GM12891 (cell line): ENCODE results near the gene TRIM52.
A peak's percentile ranks its signal among the peaks of the same experiment; 100 is the strongest.

ENCODE experiments used
- DNase-seq: peaks from one replicate; pipeline ENCODE4 v3.0.0; 2011; ENCODE audit warnings: low spot score; ENCODE audit not compliant: insufficient read length
- FAIRE-seq: peaks from 2 replicates; lab custom pipeline; 2011; peaks lifted over from hg19 to GRCh38; lab: Jason Lieb, UNC
- PAX5 ChIP-seq: IDR thresholded peaks from 2 replicates; pipeline ENCODE4 v1.6.1; 2011; ENCODE audit warnings: low read length, moderate library complexity, mild to moderate bottlenecking; ENCODE audit not compliant: insufficient read depth, severe bottlenecking
- POLR2A ChIP-seq: IDR thresholded peaks from 2 replicates; pipeline ENCODE4 v1.6.1; 2011; ENCODE audit warnings: low read depth, low read length, control low read depth
- POLR2AphosphoS5 ChIP-seq: IDR thresholded peaks from 2 replicates; pipeline ENCODE4 v1.6.1; 2011; ENCODE audit warnings: low read depth, low read length, control low read depth
- POU2F2 ChIP-seq: IDR thresholded peaks from 2 replicates; pipeline ENCODE4 v1.6.1; 2011; ENCODE audit warnings: low read depth, mild to moderate bottlenecking, control low read depth, low read length, moderate library complexity
- SPI1 ChIP-seq: IDR thresholded peaks from 2 replicates; pipeline ENCODE4 v1.6.1; 2011; ENCODE audit warnings: low read depth, low read length, control low read depth
- TAF1 ChIP-seq: IDR thresholded peaks from 2 replicates; pipeline ENCODE4 v1.6.1; 2011; ENCODE audit warnings: low read depth, low read length, control low read depth

TRIM52 gene

GRCh38 chr5:181237729-181238385 lies 23.1 kb downstream of the TRIM52 start:
- DNase-seq (no peak), FAIRE-seq (no peak)
- no peak for TF ChIP-seq TAF1
- TF ChIP-seq POLR2A, result peak; percentile 11
- TF ChIP-seq POU2F2, result 0 out of 2 replicates have a peak, but pooled peaks have one; percentile 33
- peak; percentile 72; the same call in 1 of the 2 replicates for TF ChIP-seq POLR2AphosphoS5
- TF ChIP-seq SPI1, result no peak

- no peak for DNase-seq
- no peak for FAIRE-seq
- no peak for TF ChIP-seq PAX5
- peak; percentile 57; the same call in 1 of the 2 replicates for TF ChIP-seq POLR2A
These were observed 23.8 kb downstream of the TRIM52 start for GRCh38 chr5:181236954-181237641.

- FAIRE-seq (no peak), DNase-seq (no peak)
- TF ChIP-seq POU2F2 (no peak), POLR2AphosphoS5 (no peak; the same call in 1 of the 2 replicates), PAX5 (no peak), SPI1 (no peak), TAF1 (no peak), POLR2A (0 out of 2 replicates have a peak, but pooled peaks have one; percentile 16)
These were observed 24.5 kb downstream of the TRIM52 start for GRCh38 chr5:181236471-181236870.

GRCh38 chr5:181235689-181236366 lies 25.1 kb downstream of the TRIM52 start:
- DNase-seq, result no peak
- TF ChIP-seq POLR2A (peak; percentile 81), POU2F2 (no peak; the same call in 1 of the 2 replicates), POLR2AphosphoS5 (peak; percentile 84), TAF1 (no peak), SPI1 (no peak), PAX5 (no peak)
- no peak for FAIRE-seq

- DNase-seq, result no peak
- FAIRE-seq, result no peak
- TF ChIP-seq POU2F2, result no peak
- TF ChIP-seq POLR2A, result no peak
- no peak for TF ChIP-seq POLR2AphosphoS5
- no peak for TF ChIP-seq PAX5
- TF ChIP-seq TAF1, result no peak
- no peak for TF ChIP-seq SPI1
These were observed 25.6 kb downstream of the TRIM52 start for GRCh38 chr5:181235323-181235688.

GRCh38 chr5:181234455-181235306 lies 26.3 kb downstream of the TRIM52 start:
- FAIRE-seq (no peak), DNase-seq (no peak)
- TF ChIP-seq POU2F2, result peak; percentile 58
- peak; percentile 68 for TF ChIP-seq POLR2A
- no peak for TF ChIP-seq TAF1
- TF ChIP-seq SPI1, result no peak
- TF ChIP-seq POLR2AphosphoS5, result peak; percentile 84
- no peak for TF ChIP-seq PAX5

GRCh38 chr5:181233801-181234454 lies 27.0 kb downstream of the TRIM52 start:
- DNase-seq (no peak), FAIRE-seq (no peak)
- no peak for TF ChIP-seq PAX5

GRCh38 chr5:181233088-181233800 lies 27.7 kb downstream of the TRIM52 start:
- TF ChIP-seq POLR2AphosphoS5 (no peak; the same call in 1 of the 2 replicates), POU2F2 (no peak), PAX5 (no peak), POLR2A (no peak), TAF1 (no peak), SPI1 (no peak)
- no peak for FAIRE-seq
- DNase-seq, result no peak
